GM21576 (cell line): ENCODE measurements around the gene CBX7.

Experiments used
- ATAC-seq: cut with Tn5 transposase; IDR thresholded peaks from one replicate; pipeline ENCODE4 v1.9.1; 2021; ENCODE audit warnings: mild to moderate bottlenecking, moderate library complexity; ENCODE audit not compliant: unreplicated experiment

The CBX7 gene

DNA sequence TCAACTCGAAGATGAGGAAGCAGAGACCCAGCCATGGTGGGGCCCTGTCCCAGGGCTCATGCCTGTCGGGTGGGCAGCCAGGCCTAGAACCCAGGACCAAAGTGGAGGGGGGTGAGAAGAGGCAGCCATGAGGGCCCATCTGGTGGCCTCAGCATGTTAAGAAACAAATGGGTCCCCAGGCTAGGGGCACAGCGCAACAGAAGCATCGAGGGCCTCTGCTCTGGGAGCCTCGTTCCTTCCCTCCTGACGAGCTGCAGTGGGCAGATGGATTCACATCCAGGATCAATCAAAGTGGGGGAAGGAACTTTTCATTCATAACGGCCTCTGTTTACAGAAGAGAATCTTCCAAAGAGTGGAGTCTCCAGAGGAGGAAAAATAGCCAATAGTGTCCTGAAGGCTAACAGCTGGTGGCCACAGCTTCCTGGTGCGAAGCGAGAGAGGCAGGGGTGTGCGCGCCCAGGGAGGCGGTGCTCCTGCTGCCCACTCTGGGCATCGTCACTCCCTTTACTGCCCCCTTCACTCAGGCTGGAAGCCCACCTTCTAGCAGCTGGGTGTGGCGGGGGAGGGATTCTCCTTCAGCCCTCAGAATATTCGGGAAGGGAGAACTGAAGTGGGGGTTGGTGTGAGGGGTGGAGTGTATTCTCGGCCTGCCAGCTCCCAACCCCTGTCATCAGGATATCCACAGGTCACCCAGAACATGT lies 4.3 kb downstream of the CBX7 start:
- ATAC-seq: no peak

DNA sequence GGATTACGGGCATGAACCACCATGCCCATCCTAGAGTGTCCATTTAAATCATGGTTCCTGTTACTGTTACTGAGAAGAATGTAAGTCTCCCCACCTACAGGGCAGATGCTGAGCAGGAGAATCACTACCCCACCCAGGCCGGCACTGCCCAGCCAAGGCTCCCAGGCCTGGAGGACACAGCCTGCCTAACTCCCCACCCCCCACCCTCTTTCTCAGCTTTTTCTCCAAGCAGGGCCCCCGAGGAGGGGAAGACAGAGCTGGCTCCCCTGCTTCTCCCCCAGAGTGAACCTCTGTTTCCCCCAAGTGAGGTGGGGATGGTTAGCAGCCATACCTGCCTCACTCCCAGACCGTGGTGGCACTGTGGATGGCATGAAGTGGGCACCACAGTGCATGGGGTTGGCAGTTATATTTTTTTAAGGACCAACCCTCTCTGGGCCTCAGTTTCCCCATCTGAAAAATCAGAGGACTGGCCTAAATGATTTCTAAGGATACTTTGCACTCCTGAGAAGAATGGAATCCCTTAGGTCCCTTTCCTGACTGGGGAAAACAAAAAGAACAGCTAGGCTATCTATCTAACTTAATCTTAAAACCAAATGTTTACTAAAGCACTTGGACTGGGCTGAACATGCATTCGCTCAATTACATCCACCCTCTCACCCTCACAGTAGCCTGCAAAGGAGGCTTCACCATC lies 5.0 kb downstream of the CBX7 start:
- no peak for ATAC-seq

DNA sequence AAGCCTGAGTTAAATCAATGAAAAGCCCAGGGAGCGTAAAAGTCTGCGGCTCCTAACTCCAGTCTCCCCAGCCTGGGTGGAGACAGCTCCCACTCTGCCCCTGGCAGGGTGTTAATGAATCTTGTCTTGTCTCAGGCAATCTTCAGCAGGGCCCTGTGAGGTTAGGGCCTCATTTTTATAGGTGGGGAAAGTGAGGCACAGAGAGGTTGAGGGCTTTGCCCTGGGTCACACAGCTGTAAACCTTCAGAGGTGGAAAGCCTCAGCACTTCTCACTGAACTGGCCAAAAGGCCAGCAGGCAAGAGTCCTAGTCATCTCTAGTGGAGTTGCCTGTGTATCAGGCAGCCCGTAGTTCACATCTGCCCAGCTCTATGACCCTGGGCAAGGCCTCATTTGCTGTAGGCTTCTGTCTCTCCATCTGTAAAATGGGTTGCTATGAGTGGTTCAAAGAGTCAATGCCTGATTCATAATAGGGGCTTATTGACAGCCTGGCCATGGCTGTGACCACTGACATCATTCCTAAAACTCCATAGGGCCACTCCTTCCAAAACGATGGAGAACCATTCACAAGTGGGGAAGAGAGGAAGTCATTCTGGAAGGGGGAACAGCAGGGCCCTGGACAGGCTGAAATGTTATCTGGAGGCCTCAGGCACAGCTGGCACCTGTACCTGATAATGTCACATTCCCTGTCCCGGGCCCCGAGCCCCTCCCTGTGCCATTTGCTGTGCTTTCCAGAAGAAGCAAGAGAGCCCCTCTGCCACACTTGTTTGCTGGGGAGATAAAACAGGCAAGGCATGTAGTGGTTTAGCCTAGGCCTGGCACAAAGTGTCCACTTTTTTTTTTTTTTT lies 6.0 kb downstream of the CBX7 start:
- peak; percentile 3 for ATAC-seq

DNA sequence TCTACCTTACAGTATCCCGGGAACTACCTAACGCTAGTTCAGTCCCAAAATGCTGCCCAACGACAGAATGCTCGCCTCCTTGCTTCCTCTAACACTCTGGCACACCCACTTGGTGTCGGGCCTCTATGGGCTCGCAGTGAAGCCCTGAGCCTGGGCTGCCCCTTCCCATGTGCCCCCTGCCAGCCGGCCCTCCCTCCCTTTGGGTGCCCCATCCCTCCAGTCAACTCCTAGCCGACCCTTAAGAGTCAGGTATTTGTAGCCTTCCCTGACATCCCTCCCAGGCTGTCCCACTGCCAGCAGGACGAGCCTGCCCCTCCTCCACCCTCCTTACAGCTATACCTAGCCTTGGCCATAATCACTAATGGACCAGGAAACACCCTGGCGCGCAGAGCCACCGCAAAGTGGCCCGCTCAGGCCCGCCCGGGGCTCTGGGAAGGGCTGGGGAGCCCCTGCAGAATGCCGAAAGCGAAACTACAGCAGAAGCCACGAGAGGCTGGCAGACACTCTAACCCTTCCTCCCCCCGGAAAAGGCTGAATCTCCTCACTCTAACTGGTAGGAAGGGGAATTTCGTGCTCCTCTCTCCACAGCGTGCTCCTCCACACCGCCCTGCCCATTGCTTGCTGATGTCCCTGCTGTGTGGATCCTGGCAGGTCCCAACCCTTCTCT lies 8.2 kb downstream of the CBX7 start:
- ATAC-seq: peak; percentile 30

DNA sequence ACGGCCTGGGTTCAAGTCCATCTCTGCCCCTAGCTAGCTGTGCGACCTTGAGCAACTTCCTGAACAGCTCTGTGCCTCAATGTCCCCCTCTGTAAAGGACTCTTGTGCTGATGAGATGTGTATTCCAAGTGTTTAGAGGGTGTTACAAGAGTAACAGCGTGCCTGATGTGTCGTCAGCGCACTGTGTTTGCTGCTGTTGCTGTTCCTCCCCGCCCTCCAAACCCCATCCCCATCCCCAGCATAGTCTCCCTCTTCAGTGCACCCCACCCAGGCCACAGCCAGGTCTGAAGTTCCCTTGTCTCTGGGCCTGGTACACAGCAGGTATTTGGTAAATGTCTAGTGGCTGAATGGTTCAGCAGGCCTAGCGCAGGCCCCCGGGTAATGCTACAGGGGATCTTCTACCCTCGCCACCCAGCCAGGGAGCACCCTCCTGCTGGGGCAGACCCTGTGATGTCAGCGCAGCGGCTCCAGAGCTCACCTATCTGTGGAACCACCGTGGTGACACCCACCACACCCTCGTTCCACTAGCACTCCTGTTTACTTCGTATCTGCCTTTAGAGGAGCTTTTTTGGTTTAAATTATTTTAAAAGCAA lies 10.3 kb downstream of the CBX7 start:
- no peak for ATAC-seq

- no peak for ATAC-seq
Observed at GRCh38 chr22:39139933-39140332, 12.5 kb downstream of the CBX7 start.

DNA sequence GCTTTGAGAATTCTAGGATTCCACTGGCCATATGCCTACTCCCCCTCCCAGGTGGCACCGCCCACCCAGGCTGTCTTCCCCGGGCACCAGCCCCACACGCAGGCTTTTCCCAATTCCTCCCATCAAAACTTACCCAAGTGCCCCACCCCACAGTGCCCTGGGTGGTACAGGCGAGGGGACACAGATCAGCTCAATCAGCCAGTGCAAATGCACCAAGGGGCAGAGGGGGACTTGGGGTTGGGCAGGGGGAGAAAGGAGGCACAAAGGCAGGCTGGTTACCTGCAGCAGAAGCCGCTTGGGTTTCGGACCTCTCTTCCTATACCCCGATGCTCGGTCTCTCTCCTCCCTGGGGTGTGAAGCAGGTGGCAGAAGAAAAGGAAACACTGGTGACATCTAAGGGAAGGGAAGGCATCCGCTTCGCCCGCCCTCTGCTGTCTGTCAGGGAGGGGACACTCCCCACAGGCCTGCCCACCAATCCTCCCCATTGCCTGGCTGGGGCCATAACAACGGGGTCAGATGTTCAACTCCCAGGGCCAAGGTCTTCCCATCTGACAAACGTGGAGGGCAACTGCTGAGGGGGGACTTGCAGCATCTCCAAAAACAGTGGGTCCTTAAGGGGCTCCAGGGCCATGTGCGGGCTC lies 14.0 kb downstream of the CBX7 start:
- ATAC-seq: no peak

DNA sequence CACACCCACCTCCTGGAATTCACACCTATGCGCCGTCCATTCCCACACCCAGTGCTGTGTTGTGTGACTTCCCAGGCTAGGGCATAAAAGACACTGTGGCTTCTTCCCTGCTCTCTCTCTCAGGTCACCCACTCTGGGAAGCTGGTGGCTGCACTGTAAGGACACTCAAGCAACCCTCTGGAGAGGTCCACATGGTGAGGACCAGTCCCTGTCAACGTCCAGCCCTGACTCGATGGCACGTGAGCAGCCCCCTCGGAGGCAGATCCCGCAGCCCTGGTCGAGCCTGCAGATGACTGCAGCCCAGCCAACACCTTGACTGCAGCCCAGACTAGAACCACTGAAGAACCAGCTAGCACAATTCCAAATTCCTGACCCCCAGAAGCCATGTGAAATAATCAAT lies 16.2 kb downstream of the CBX7 start:
- no peak for ATAC-seq

GRCh38 chr22:39135092-39135896 lies 17.2 kb downstream of the CBX7 start:
- no peak for ATAC-seq

- ATAC-seq: no peak
Observed at GRCh38 chr22:39134366-39135091, 18.0 kb downstream of the CBX7 start.

GRCh38 chr22:39133871-39134270 lies 18.6 kb downstream of the CBX7 start:
- ATAC-seq: no peak

- ATAC-seq: no peak
Observed at GRCh38 chr22:39132871-39133524, 19.5 kb downstream of the CBX7 start.

DNA sequence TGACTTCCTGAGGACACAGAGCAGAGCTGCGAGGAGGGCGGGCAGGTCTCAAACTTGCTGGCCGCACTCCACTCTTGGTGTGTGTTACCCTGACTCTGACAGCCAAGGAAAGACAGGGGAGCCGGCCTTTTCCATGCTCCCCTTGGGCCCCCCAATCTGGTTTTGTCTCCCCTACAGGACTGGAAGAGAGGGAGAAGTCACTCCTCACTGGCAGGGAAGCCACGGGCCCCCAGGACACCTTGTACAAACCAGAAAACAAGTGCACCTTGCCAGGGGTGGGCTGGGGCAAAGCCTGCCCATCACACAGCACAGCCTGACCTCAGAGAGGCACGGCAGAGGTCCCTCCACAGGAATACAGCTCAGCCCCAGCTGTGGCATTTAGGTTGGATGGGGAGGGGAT lies 20.2 kb downstream of the CBX7 start:
- ATAC-seq: no peak

GRCh38 chr22:39130892-39131855 lies 21.3 kb downstream of the CBX7 start:
- no peak for ATAC-seq

DNA sequence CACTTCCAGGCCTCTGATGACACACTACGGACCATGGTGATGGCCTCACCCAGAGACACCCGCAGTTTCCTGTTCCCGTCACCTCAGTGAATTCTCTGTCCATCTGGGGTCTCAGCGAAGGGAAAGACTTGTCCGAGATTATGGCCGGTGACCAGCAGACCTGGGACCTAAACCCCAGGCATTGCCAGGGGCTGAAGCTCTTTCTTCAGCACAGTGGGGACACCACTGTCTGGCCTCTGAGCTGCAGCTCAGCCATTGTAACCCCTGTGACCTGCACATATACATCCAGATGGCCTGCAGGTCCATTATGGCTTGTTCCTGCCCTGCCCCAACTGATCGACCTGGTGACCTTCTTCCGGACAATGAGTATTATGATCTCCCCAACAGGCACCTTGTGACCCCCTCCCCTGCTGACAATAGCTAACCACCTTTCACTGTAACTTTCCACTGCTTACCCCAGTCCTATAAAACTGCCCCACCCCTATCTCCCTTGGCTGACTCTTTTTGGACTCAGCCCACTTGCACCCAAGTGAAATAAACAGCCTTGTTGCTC lies 22.3 kb downstream of the CBX7 start:
- no peak for ATAC-seq

DNA sequence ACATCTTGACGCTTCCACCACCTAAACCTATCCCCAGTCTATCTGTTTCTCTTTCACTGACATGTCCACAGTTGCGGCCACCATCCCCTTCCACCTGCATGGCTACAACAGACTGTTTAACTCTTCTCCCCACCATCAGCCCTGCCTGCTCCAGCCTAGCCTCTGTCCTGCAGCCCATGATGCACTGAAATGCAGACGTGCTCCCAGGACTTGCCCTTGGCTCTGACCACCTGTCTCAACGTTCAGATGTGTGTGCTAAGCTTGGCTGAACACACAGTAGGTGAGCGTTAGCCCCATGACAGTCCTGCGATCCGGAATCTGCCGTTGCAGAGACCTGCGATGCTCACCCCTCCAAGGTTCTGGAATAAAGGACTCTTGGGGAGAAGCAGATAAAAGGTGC lies 22.7 kb downstream of the CBX7 start:
- ATAC-seq: no peak

- ATAC-seq: no peak
Observed at GRCh38 chr22:39129081-39129480, 23.4 kb downstream of the CBX7 start.
